Bronchial epithelial cell (primary cell): ENCODE results near the gene AFF3. TPM values are rescaled to one million over a fixed set of nuclear protein-coding genes. Genes with fewer than 3 reads are reported as not detected.

Source experiments
- DNase-seq: peaks from one replicate; pipeline ENCODE4 v3.0.0-alpha.2; 2010; ENCODE audit warnings: low read depth
- FAIRE-seq: peaks from 2 replicates; lab custom pipeline; 2011; peaks lifted over from hg19 to GRCh38; lab: Jason Lieb, UNC
- H3K27me3 ChIP-seq: 2 replicates; pipeline ENCODE4 v1.5.1; 2011; ENCODE audit warnings: low read length; ENCODE audit not compliant: control insufficient read depth, insufficient read depth
- H3K36me3 ChIP-seq: 2 replicates; pipeline ENCODE4 v1.5.1; 2011; ENCODE audit warnings: low read length; ENCODE audit not compliant: control insufficient read depth, insufficient read depth
- H3K4me3 ChIP-seq: 2 replicates; pipeline ENCODE4 v1.5.1; 2011; ENCODE audit warnings: mild to moderate bottlenecking, low read depth, low read length, control low read depth
- total RNA-seq: library from RNA; depleted of rRNA; stranded (reverse); fragments of >200 nt; gene quantifications from 2 replicates; pipeline ENCODE4 v1.2.1, GENCODE V29; 2014
- TF ChIP-seq, protein P1 (sequence below): IDR thresholded peaks from 2 replicates; pipeline ENCODE4 v1.5.1; 2011; ENCODE audit warnings: mild to moderate bottlenecking, moderate library complexity, low read length, control low read depth, inconsistent platforms; ENCODE audit not compliant: insufficient read depth, severe bottlenecking

AFF3 gene
- total RNA-seq, 1 donor from 2014 or later = not detected

DNA sequence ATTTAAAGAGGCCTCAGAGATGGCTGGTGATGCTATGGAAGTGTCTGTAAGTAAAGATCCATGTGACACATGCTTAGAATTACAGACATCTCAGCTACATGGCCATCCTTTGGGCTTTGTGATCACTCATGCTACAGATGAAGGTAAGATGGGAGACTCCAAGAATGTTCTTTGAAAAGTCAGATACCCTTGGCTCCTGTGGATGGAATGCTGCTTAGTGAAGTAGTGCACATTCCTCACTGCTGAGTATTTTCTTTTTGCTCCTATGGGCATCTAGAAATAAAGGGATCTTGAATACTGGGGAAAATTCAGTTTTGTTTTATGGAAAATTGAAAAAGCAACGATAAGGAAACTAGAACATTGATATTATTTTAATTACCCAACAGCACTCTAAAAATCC, 597.3 kb downstream of the AFF3 start:
- TF ChIP-seq, protein P1, sequence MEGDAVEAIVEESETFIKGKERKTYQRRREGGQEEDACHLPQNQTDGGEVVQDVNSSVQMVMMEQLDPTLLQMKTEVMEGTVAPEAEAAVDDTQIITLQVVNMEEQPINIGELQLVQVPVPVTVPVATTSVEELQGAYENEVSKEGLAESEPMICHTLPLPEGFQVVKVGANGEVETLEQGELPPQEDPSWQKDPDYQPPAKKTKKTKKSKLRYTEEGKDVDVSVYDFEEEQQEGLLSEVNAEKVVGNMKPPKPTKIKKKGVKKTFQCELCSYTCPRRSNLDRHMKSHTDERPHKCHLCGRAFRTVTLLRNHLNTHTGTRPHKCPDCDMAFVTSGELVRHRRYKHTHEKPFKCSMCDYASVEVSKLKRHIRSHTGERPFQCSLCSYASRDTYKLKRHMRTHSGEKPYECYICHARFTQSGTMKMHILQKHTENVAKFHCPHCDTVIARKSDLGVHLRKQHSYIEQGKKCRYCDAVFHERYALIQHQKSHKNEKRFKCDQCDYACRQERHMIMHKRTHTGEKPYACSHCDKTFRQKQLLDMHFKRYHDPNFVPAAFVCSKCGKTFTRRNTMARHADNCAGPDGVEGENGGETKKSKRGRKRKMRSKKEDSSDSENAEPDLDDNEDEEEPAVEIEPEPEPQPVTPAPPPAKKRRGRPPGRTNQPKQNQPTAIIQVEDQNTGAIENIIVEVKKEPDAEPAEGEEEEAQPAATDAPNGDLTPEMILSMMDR = no peak
- Histone ChIP-seq H3K27me3 (no peaks in the 10 kb centered on the region), H3K4me3 (no peak overlapping the region), H3K36me3 (no peaks in the 10 kb centered on the region)
- FAIRE-seq = no peak
- no peak for DNase-seq

DNA sequence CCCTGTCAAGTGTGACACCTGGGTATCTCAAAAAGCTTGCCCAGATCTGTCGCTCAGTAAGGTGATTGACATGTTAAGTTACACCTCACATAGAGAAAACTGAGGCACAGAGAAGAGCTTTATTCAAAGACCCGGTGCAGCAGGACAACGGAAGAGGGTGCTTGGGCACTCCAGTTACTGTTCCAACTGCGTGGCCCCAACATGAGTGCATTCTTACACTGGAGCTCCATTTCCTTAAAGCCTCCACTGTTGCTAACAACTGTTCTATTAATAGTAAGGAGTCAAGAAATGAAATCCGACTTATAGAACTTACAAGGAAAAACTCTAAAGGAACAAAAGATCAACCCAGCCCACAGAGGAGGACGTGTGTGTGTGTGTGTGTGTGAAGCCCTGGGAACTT, 597.8 kb downstream of the AFF3 start:
- no peak overlapping the region for H3K4me3 ChIP-seq
- H3K36me3 ChIP-seq = no peaks in the 10 kb centered on the region
- TF ChIP-seq, protein P1 = no peak
- FAIRE-seq = no peak
- no peak for DNase-seq
- no peaks in the 10 kb centered on the region for H3K27me3 ChIP-seq

DNA sequence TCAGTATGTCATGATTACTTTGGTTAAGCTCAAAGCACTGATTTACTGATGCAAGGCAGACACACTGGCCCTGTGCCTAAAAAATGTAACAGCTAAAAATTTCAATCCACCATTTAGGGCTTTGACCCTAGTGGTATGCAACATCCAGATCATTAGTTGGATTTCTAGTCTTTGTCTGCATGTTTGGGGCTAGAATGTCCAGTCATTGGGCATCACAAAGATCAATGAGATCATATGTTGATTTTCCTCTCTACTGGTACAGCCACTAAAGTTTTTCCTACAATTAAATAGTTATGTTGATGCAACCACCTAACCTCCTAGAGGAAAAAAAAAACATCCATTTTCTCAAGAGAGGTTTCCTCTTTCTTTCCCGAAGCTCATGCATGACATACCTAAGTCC, 599.1 kb downstream of the AFF3 start:
- no peak overlapping the region for H3K4me3 ChIP-seq
- no peaks in the 10 kb centered on the region for H3K36me3 ChIP-seq
- TF ChIP-seq, protein P1 = no peak
- no peak for DNase-seq
- no peak for FAIRE-seq
- no peaks in the 10 kb centered on the region for H3K27me3 ChIP-seq

DNA sequence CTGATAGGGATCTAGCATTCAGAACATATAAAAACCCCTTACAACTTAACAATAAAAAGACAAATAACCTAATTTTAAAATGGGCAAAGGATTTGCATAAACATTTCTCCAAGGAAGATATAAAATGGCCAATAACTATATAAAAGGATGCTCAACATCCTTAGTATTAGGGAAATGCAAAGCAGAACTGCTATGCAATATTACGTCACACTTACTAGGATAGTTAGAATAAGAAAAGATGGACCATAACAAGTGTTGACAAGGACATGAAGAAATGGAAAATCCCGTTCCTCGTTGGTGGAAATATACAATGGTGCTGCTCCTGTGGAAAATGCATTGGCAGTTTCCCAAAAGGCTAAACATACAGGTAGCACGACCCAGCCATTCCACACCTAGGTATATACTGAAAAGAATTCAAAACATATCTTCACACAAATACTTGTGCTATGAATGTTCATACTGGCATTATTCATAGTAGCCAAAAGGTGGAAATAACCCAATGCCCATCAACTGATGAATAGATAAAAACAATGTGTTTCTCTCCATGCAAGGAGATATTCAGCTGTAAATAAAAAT, 604.4 kb downstream of the AFF3 start:
- no peaks in the 10 kb centered on the region for H3K36me3 ChIP-seq
- TF ChIP-seq, protein P1 = no peak
- H3K4me3 ChIP-seq = no peak overlapping the region
- FAIRE-seq (no peak), DNase-seq (no peak)
- no peaks in the 10 kb centered on the region for H3K27me3 ChIP-seq

DNA sequence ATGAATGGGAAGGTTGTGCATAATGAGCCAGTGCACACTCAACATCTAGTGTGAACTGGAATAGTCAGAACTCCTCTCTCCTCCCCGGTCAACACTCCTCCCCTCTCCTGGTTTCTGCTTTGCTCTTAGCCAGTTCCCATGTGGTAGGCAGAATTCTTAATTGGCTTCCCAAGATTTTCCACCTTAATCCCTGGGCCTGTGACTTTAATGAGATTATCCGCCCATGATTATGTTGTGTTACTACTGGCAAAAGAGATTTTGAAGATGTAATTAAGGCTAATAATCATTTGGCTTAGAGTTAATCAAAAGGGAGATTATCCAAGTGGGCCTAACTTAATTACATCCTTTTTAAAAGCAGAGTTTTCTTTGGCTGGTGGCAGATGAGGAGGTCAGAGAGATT, 618.3 kb downstream of the AFF3 start:
- no peak overlapping the region for H3K4me3 ChIP-seq
- FAIRE-seq (no peak), DNase-seq (no peak)

More for the DNA sequence above, 618.3 kb downstream of the AFF3 start:
- TF ChIP-seq, protein P1 = no peak
- Histone ChIP-seq H3K27me3 (no peaks in the 10 kb centered on the region), H3K36me3 (no peaks in the 10 kb centered on the region)
